NCI-H748 (cell line): ENCODE results near the gene EEF1B2.

Experiments
- DNase-seq: peaks from one replicate; lab custom pipeline; 2025; ENCODE audit not compliant: unreplicated experiment; lab: John Stamatoyannopoulos, UW

The EEF1B2 gene

DNA sequence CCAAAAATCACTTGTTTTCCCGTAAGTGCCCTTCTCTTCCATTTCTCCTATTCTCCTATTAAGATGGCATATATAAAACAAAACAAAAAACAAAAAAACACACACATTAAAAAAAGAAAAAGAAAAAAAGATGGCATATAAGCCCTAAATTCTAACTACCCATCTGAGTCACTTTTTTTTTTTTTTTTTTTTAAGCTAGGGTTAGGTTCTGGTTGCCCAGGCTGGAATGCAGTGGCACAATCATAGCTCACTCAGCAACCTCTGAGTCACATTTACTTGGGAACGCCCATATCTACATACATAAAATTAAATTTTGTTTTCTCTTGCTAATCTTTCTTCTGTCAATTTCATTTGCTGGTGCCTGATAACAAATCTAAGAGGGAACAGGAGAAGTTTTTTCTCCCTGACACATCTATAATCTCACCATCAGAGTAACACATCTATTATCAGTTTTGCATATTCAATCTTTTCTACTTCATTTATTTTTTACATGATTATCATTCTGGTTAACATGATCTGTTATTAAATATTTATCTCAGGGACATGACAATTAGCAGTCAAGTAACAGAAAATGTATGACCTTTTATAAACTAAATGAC lies 52.1 kb downstream of the EEF1B2 start:
- no peak for DNase-seq
